ENCODE measurements around the gene ZNF407. TPM values are rescaled to one million over a fixed set of nuclear protein-coding genes. Genes with fewer than 3 reads are reported as not detected.

The ZNF407 gene
- total RNA-seq, 2 donors from 2014 or later: 16.5 to 22.1 TPM

GRCh38 chr18:74573053-74573452 lies 24.6 kb upstream of the ZNF407 start:
- peaks cover 0 to 3% of the 10 kb centered on the region in 2 donors for H3K9me3 Mint-ChIP-seq
- DNase-seq (ENCODE audit: low spot score in 2 of 2): no peak
- no peak for ATAC-seq
- no peak overlapping the region for H3K27ac Mint-ChIP-seq
- no peaks in the 10 kb centered on the region for H3K36me3 Mint-ChIP-seq

GRCh38 chr18:74574916-74575315 lies 22.8 kb upstream of the ZNF407 start:
- Mint-ChIP-seq H3K36me3 (no peaks in the 10 kb centered on the region), H3K9me3 (peaks cover 0 to 3% of the 10 kb centered on the region in 2 donors)
- ATAC-seq: no peak

GRCh38 chr18:74577019-74577418 lies 20.7 kb upstream of the ZNF407 start:
- Mint-ChIP-seq H3K9me3 (no peaks in the 10 kb centered on the region), H3K36me3 (no peaks in the 10 kb centered on the region), H3K27ac (no peak overlapping the region)
- ATAC-seq (no peak), DNase-seq (ENCODE audit: low spot score in 2 of 2) (no peak)

More at GRCh38 chr18:74574916-74575315, 22.8 kb upstream of the ZNF407 start:
- no peak overlapping the region for H3K27ac Mint-ChIP-seq
- DNase-seq (ENCODE audit: low spot score in 2 of 2): no peak

GRCh38 chr18:74579496-74580065 lies 18.1 kb upstream of the ZNF407 start:
- H3K36me3 Mint-ChIP-seq: no peaks in the 10 kb centered on the region
- H3K27ac Mint-ChIP-seq: no peak overlapping the region
- DNase-seq (ENCODE audit: low spot score in 2 of 2): no peak
- no peak for ATAC-seq
- H3K9me3 Mint-ChIP-seq: no peaks in the 10 kb centered on the region

- Mint-ChIP-seq H3K27ac (no peak overlapping the region), H3K9me3 (no peaks in the 10 kb centered on the region), H3K36me3 (no peaks in the 10 kb centered on the region)
- ATAC-seq (no peak), DNase-seq (ENCODE audit: low spot score in 2 of 2) (no peak)
Measured at GRCh38 chr18:74582642-74583041, 15.0 kb upstream of the ZNF407 start.

GRCh38 chr18:74587441-74587840 lies 10.2 kb upstream of the ZNF407 start:
- Mint-ChIP-seq H3K9me3 (peaks cover 0 to 4% of the 10 kb centered on the region in 2 donors), H3K27ac (no peak overlapping the region), H3K36me3 (no peaks in the 10 kb centered on the region)
- DNase-seq (ENCODE audit: low spot score in 2 of 2): no peak
- no peak for ATAC-seq

GRCh38 chr18:74589021-74589420 lies 8.6 kb upstream of the ZNF407 start:
- DNase-seq (ENCODE audit: low spot score in 2 of 2): no peak
- Mint-ChIP-seq H3K36me3 (peaks cover 0 to 13% of the 10 kb centered on the region in 2 donors), H3K27ac (no peak overlapping the region), H3K9me3 (peaks cover 0 to 4% of the 10 kb centered on the region in 2 donors)
- ATAC-seq: no peak

- Mint-ChIP-seq H3K9me3 (peaks cover 0 to 4% of the 10 kb centered on the region in 2 donors), H3K27ac (no peak overlapping the region), H3K36me3 (peaks cover 4 to 20% of the 10 kb centered on the region in 2 donors)
- no peak for DNase-seq (ENCODE audit: low spot score in 2 of 2)
- ATAC-seq: no peak
Measured at GRCh38 chr18:74589811-74590210, 7.9 kb upstream of the ZNF407 start.

GRCh38 chr18:74590671-74591070 lies 7.0 kb upstream of the ZNF407 start:
- ATAC-seq: no peak
- Mint-ChIP-seq H3K36me3 (peaks cover 13 to 28% of the 10 kb centered on the region in 2 donors), H3K9me3 (peaks cover 0 to 4% of the 10 kb centered on the region in 2 donors), H3K27ac (no peak overlapping the region)
- DNase-seq (ENCODE audit: low spot score in 2 of 2): no peak

- H3K9me3 Mint-ChIP-seq: peaks cover 2 to 4% of the 10 kb centered on the region in 2 donors
- H3K36me3 Mint-ChIP-seq: peaks cover 35 to 45% of the 10 kb centered on the region in 2 donors
- DNase-seq (ENCODE audit: low spot score in 2 of 2) (no peak), ATAC-seq (peak in 1 of 2 donors; percentile 6)
- peak overlapping the region; percentile 22 to 84 for H3K27ac Mint-ChIP-seq
Measured at GRCh38 chr18:74595431-74595830, 2.2 kb upstream of the ZNF407 start.

GRCh38 chr18:74597034-74597661 lies 522 bp upstream of the ZNF407 start:
- Mint-ChIP-seq H3K9me3 (peaks cover under 1 to 8% of the 10 kb centered on the region in 2 donors), H3K27ac (peak overlapping the region; percentile 98), H3K36me3 (peaks cover 35 to 58% of the 10 kb centered on the region in 2 donors)
- DNase-seq (ENCODE audit: low spot score in 2 of 2) (peak; percentile 70 to 78), ATAC-seq (peak; percentile 56 to 63)

GRCh38 chr18:74598350-74599001 lies 806 bp downstream of the ZNF407 start:
- Mint-ChIP-seq H3K9me3 (peaks cover 0 to 8% of the 10 kb centered on the region in 2 donors), H3K36me3 (peaks cover 35 to 50% of the 10 kb centered on the region in 2 donors), H3K27ac (peak overlapping the region; percentile 92 to 98)
- DNase-seq (ENCODE audit: low spot score in 2 of 2): peak; percentile 65 to 75
- ATAC-seq: peak; percentile 61 to 65

- ATAC-seq (no peak), DNase-seq (ENCODE audit: low spot score in 2 of 2) (no peak)
- Mint-ChIP-seq H3K27ac (no peak overlapping the region), H3K9me3 (peaks cover 0 to 8% of the 10 kb centered on the region in 2 donors), H3K36me3 (peaks cover 4 to 21% of the 10 kb centered on the region in 2 donors)
Measured at GRCh38 chr18:74604361-74604760, 6.7 kb downstream of the ZNF407 start.

- no peak for DNase-seq (ENCODE audit: low spot score in 2 of 2)
- no peak for ATAC-seq
- Mint-ChIP-seq H3K36me3 (peaks cover 3 to 19% of the 10 kb centered on the region in 2 donors), H3K9me3 (peaks cover 0 to 8% of the 10 kb centered on the region in 2 donors), H3K27ac (no peak overlapping the region)
Measured at GRCh38 chr18:74604774-74605173, 7.1 kb downstream of the ZNF407 start.

GRCh38 chr18:74608681-74609080 lies 11.0 kb downstream of the ZNF407 start:
- Mint-ChIP-seq H3K27ac (no peak overlapping the region), H3K9me3 (no peaks in the 10 kb centered on the region), H3K36me3 (no peaks in the 10 kb centered on the region)
- no peak for DNase-seq (ENCODE audit: low spot score in 2 of 2)
- ATAC-seq: no peak

GRCh38 chr18:74609535-74609934 lies 11.9 kb downstream of the ZNF407 start:
- peak; percentile 49 to 58 for ATAC-seq
- no peak overlapping the region for H3K27ac Mint-ChIP-seq
- H3K36me3 Mint-ChIP-seq: no peaks in the 10 kb centered on the region
- no peaks in the 10 kb centered on the region for H3K9me3 Mint-ChIP-seq
- DNase-seq (ENCODE audit: low spot score in 2 of 2): no peak

- no peak for ATAC-seq
- H3K36me3 Mint-ChIP-seq: no peaks in the 10 kb centered on the region
- H3K27ac Mint-ChIP-seq: no peak overlapping the region
- DNase-seq (ENCODE audit: low spot score in 2 of 2): no peak
- no peaks in the 10 kb centered on the region for H3K9me3 Mint-ChIP-seq
Measured at GRCh38 chr18:74610051-74610615, 12.5 kb downstream of the ZNF407 start.

All from activated naive CD4-positive, alpha-beta T cell treated with anti-CD3 and anti-CD28 coated beads, Interleukin-2, amount 50 U/mL, for 72 hours (primary cell).